ENCODE data around the gene GNPDA2.
"Not testable (repeated sequence)": the region's sequence is repeated elsewhere in the genome, so short reads cannot be mapped to it uniquely, and the experiment has no call there.

Gene GNPDA2

GRCh38 chr4:44726038-44726871 lies at the start of gene GNPDA2:
GNPDA2 (minus strand) TSS chr4:44726556; CDS start chr4:44722207, 4,349 bp downstream.
- intact Hi-C loops (cut with DNase I): no loop called here
- peak; percentile 75 to 95 (median 90) for DNase-seq

- DNase-seq: no peak
- intact Hi-C loops (cut with DNase I): loop anchor here (2.0 kb wide), 1 partner anchor 26 kb away; no protein-coding TSS in a partner anchor
These were observed 46.0 kb upstream of the GNPDA2 start for GRCh38 chr4:44772340-44772739.

DNA sequence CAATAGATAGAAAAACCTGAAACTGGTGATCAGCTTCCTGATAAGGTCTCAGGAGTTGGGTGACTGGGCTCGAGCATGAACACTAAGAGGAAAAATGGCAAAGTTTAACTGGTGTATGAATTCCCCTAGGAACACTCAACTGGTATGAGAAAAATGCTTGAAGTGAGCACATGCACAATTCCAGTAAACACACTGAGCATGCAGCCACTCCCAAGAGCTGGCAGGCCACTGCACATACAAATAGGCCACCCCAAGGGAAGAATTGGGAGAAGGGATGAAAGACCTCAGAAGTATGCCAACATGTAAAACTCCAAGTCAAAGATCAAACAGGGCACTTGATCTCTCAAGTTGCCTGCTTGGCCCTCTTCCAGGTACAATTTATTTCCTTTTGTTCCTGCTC lies 45.4 kb upstream of the GNPDA2 start:
- DNase-seq: no peak
- intact Hi-C loops (cut with DNase I): loop anchor here (2.0 kb wide), 1 partner anchor 27 kb away; no protein-coding TSS in a partner anchor

GRCh38 chr4:44766453-44766852 lies 40.1 kb upstream of the GNPDA2 start:
- intact Hi-C loops (cut with DNase I): no loop called here
- DNase-seq: no peak

DNA sequence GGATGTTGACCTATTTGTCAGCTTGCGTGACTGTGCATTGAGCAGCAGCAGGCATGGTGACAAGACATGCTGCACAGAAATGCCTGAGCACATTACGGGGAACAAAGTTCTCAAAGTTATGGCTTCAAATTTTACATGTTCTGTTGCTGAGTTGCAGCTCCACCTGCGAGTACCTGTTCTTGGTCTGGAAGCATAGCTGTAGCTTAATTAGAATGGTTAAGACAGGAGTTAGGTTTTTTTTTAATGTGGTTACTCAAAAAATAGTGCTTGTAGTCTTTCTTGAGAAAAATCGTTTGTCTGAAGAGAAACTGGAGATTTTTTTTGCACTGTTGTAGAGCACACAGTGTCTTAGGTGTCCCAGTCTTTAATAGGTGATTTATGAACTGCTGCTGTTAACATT lies 38.8 kb upstream of the GNPDA2 start:
- no peak for DNase-seq
- intact Hi-C loops (cut with DNase I): no loop called here

DNA sequence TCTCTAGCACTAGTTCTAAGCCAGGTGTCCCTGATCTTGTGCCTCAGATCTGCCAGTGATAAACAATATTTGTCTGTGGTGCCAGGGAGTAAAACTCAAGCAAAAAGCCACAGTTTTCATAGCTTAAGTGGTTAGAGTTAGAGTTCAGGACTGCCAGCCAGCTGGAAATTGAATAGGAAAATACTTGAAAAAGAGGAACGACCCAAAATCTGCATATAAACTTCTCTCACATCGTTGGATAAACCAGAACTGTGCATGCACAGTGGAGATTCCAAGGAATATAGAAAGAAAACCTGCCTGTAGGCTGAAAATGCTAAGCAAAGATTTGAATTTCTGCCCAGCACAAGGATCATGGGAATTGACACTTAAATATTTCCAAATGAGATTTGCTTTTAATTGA lies 35.0 kb upstream of the GNPDA2 start:
- intact Hi-C loops (cut with DNase I): no loop called here

GRCh38 chr4:44760142-44760898 lies 34.0 kb upstream of the GNPDA2 start:
- intact Hi-C loops (cut with DNase I): no loop called here
- DNase-seq: peak in 10 of 42 donors; percentile 6 to 62 (median 26)

More for the DNA sequence above, 35.0 kb upstream of the GNPDA2 start:
- no peak for DNase-seq

DNA sequence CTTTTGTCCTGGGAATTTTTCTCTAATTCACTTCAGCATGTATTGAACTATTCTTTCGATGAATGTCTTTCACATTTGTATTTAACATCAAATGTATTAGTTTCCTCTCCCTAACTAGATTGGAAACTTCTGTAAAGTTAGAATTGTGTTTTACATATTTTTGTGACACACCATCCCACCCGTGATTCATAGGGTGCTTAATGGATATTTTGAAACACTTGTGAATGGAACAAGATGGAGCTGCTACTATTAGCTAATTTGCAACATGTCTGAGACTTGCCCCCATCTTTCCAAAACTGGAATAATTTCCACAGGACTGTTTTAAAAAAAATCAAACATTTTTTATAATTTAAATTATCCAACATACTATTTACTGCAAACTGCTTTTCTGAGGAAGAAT lies 30.2 kb upstream of the GNPDA2 start:
- no peak for DNase-seq
- intact Hi-C loops (cut with DNase I): no loop called here

- no peak for DNase-seq
- intact Hi-C loops (cut with DNase I): no loop called here
These were observed 13.8 kb upstream of the GNPDA2 start for GRCh38 chr4:44740201-44740600.

DNA sequence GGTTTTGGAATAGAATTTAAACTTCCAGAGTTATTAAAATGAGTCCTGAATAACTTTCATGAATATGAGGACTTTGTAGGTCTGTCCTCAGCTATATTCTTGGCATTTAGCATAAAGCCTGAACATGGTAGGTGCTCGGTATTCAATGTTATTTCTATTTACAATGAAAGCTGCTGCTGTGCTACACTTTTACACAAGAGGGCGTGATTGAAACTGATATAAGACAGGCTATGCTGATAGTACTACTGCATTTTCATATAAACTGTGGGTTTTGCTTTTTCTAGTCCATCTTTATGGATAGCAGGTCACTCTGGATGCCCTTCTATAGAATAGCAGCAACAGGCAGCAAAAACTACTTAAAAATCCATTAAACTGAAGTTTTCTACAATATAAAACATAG lies 12.3 kb upstream of the GNPDA2 start:
- intact Hi-C loops (cut with DNase I): no loop called here
- peak in 2 of 42 donors; percentile 8 to 12 for DNase-seq

DNA sequence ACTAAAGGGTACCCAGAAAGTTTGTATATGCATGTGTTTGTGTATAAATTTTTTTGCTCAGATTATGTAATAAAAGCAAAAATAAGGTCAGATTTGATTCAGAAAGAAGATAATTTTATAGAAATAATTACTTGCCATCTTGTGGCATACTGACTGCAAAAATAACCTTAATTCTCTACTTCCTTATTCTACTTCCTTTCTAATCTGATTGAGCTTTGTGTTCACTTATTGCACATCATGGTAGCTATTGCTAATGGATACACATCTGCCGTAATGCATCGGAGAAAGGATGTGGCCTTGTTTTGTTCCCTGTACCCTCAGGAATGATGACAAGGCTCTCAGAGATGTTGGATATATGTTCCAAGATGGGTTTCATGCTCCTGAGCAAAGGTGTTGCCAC lies 10.5 kb upstream of the GNPDA2 start:
- DNase-seq: no peak
- intact Hi-C loops (cut with DNase I): no loop called here

- intact Hi-C loops (cut with DNase I); DNase-seq: not testable (repeated sequence)
These were observed 2.3 kb upstream of the GNPDA2 start for GRCh38 chr4:44728694-44729093.

GRCh38 chr4:44727471-44727870 lies 1.1 kb upstream of the GNPDA2 start:
- intact Hi-C loops (cut with DNase I): no loop called here
- no peak for DNase-seq

- intact Hi-C loops (cut with DNase I): no loop called here
- DNase-seq: peak in 1 of 42 donors; percentile 49
These were observed 674 bp downstream of the GNPDA2 start for GRCh38 chr4:44725726-44726037.

DNA sequence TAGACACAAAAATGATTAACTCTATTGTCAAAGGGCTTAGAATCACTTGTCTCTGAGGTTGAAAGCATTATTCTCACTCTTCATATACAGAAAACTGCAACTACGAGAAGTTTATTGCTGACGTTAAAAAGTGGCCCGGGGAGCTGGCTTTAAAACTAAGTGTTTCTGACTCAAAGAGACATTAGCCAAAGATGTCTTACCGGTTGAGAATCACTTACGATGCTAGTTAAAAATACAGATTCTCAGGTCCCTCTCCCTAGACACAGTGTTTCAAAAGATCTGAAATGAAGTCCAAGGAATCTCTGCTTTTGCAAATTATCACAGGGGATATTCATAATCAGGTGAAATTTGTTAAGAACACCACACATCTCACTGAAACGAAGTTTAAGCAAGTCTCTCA lies 1.2 kb downstream of the GNPDA2 start:
- intact Hi-C loops (cut with DNase I): no loop called here
- no peak for DNase-seq

DNA sequence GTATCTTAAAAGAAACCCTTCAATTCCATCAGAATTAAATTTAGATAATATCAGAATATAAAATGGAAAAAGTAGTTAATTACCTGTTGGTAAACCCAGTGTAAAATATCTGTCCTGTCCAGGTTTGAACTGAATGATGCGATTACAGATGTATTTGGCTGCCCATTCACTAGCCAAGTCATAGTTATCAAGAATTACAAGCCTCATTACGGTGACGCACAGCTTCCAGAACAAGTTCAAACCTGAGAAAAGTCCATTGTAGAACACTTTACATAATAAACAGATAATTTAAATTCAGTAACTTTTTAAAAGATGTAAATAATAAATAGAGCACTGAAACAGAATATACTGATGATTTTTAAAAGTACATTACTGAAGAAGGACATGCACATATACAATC lies 4.4 kb downstream of the GNPDA2 start:
- no peak for DNase-seq
- intact Hi-C loops (cut with DNase I): no loop called here

GRCh38 chr4:44720371-44720770 lies 6.0 kb downstream of the GNPDA2 start:
- no peak for DNase-seq
- intact Hi-C loops (cut with DNase I): no loop called here

DNA sequence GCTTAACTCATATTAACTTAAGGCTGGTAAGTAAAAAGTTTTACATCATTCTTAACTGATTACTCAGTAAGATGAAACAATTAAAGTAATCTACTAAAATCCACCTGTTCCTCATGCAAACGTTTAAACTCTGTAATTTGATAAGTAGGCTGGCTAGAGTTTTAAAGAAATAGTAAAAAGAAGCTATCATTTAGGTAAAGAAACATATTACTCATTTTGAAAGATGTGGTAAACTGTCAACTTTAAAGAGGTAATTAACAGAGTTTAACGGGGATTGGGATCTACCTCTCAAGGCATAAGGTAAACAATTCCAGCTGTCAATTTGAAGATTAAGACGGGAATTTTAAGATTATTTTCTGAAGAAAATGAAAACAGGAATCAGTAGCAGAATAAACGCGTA lies 9.8 kb downstream of the GNPDA2 start:
- intact Hi-C loops (cut with DNase I): no loop called here
- no peak for DNase-seq

DNA sequence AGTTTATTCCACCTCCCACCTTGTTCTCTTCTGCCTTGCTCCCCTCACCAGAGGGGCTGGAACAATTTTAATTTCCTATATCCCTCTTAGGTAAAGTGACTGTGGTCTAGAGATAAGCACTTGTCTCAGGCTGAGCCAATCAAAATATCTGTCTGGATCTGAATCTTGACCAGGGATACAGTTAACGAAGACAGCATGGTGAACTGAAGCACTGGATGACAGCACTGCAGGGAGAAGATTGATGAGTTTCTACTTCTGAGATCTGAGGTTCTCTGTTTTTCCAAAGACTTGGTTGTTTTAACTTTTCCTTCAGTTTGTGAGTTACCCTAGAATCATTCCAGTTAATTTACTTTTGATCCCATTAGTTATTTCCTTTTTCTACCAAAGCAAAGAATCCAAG lies 13.2 kb downstream of the GNPDA2 start:
- no peak for DNase-seq
- intact Hi-C loops (cut with DNase I): no loop called here

DNA sequence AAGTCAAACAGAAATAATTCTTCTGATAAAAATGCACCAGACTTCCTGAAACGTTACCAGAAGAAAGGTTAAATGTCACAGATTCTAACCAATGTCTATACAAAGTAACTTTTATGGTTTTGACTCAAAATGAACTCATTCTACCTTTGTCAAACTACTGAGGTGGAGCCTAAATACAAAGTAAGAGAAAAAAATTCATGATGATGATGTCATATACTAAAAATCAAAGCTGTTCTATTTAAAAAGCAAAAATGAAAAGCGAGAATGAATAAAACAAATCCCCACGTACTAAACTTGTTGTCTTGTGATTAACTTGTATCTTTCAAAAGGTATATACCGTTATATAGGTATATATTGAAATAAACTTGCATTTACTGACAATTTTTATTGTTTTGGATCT lies 21.7 kb downstream of the GNPDA2 start:
- no peak for DNase-seq
- intact Hi-C loops (cut with DNase I): no loop called here

GRCh38 chr4:44701037-44701436 lies 25.3 kb downstream of the GNPDA2 start:
- intact Hi-C loops (cut with DNase I): no loop called here
- no peak for DNase-seq

All from head of caudate nucleus (tissue), 42 donors.